ENCODE results near the gene PCDH15. TPM values are rescaled to one million over a fixed set of nuclear protein-coding genes. Genes with fewer than 3 reads are reported as not detected.

Gene PCDH15
- total and polyA plus RNA-seq, 2 of the 4 experiments (the other 2 are of a cell fraction) = not detected

DNA sequence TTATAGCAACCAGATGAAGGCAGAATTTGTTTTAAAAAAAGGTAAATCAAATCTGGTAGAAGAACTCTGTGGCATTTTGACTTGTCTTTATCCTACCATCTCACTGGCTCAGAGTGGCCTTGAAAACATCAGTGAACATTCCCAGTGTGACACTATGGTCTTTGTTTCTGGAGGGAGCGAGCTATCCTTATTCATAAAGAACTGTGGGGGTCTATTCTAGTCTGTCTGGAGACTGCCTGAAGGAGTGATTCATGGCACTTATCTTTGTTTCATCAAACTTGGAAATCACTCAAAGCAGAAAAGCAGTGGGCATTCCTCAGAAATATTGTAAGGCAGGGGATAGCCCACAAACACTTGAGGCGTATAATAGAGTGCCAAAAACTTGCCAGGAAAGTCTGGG is 719.1 kb downstream of the PCDH15 start:
- Histone ChIP-seq H2AFZ (replicated peaks; ENCODE audit: low read length, poor library complexity) (no peak overlapping the region), H3K4me1 (ENCODE audit: control insufficient read depth, insufficient read depth, low read length) (no peaks in the 10 kb centered on the region), H3K56ac (ENCODE audit: extremely low read depth, insufficient read depth, low read length) (no peak overlapping the region), H3K36me3 (ENCODE audit: control insufficient read depth, insufficient read depth, low read length) (no peaks in the 10 kb centered on the region), H3K4me3 (ENCODE audit: insufficient read depth, low read depth, low read length) (no peak overlapping the region), H3K14ac (replicated peaks; ENCODE audit: low read depth, low read length) (no peak overlapping the region), H2BK15ac (ENCODE audit: low read depth, low read length) (no peak overlapping the region), H4K5ac (ENCODE audit: low read depth, low read length) (no peak overlapping the region), H2BK120ac (ENCODE audit: low read depth, low read length) (no peak overlapping the region), H3K79me1 (ENCODE audit: low read depth in 1 of 2, low read length in 2 of 2) (no peaks in the 10 kb centered on the region), H3K9ac (ENCODE audit: low read depth, low read length) (no peak overlapping the region), H3K9me1 (ENCODE audit: insufficient read depth, low read length) (no peaks in the 10 kb centered on the region), H3K18ac (ENCODE audit: low read depth, low read length) (no peak overlapping the region), H4K20me1 (ENCODE audit: insufficient read depth, low read length) (no peaks in the 10 kb centered on the region), H3K27me3 (ENCODE audit: control insufficient read depth, insufficient read depth, low read length) (no peaks in the 10 kb centered on the region), H3K23ac (ENCODE audit: low read depth, low read length) (no peak overlapping the region), H2BK5ac (ENCODE audit: low read depth, low read length, poor library complexity, severe bottlenecking) (no peak overlapping the region), H3K4me2 (ENCODE audit: low read depth, low read length) (no peak overlapping the region), H2AK5ac (ENCODE audit: low read depth, low read length) (no peak overlapping the region), H2AK9ac (replicated peaks; ENCODE audit: low read depth, low read length, poor library complexity) (no peak overlapping the region), H3K27ac (ENCODE audit: insufficient read depth, low read length) (no peak overlapping the region), H2BK20ac (ENCODE audit: low read depth, low read length) (no peak overlapping the region), H4K91ac (ENCODE audit: insufficient read depth, low read depth, low read length) (no peak overlapping the region), H3K4ac (ENCODE audit: low read depth, low read length) (no peak overlapping the region), H3K9me3 (ENCODE audit: control insufficient read depth, insufficient read depth, low read length) (0 out of 2 replicates have a peak, but pooled peaks cover 2% of the 10 kb centered on the region), H4K8ac (ENCODE audit: low read depth in 2 of 2, low read length in 2 of 2) (no peak overlapping the region)
- no TSS peak for BruUV-seq (replicated peaks)
- no peak for TF ChIP-seq RAD21 (IDR thresholded peaks at IDR 0.05; ENCODE audit: low read length)
- TF ChIP-seq POLR2A (IDR thresholded peaks at IDR 0.05; ENCODE audit: low read depth, low read length) = no peak
- no peak for TF ChIP-seq CEBPB (IDR thresholded peaks at IDR 0.05; ENCODE audit: low read depth, low read length)
- no peak for TF ChIP-seq CHD1 (IDR thresholded peaks at IDR 0.05; ENCODE audit: low read depth, low read length)
- no peak for TF ChIP-seq FOS (IDR thresholded peaks at IDR 0.05; ENCODE audit: low read depth, low read length)
- no peak for TF ChIP-seq CTCF (conservative IDR thresholded peaks at IDR 0.05; ENCODE audit: low read depth, low read length)
- TF ChIP-seq, protein P1, sequence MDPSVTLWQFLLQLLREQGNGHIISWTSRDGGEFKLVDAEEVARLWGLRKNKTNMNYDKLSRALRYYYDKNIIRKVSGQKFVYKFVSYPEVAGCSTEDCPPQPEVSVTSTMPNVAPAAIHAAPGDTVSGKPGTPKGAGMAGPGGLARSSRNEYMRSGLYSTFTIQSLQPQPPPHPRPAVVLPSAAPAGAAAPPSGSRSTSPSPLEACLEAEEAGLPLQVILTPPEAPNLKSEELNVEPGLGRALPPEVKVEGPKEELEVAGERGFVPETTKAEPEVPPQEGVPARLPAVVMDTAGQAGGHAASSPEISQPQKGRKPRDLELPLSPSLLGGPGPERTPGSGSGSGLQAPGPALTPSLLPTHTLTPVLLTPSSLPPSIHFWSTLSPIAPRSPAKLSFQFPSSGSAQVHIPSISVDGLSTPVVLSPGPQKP (IDR thresholded peaks at IDR 0.05; ENCODE audit: borderline replicate concordance, low read depth, low read length) = no peak
- no peak for TF ChIP-seq RFX5 (IDR thresholded peaks at IDR 0.05; ENCODE audit: low read depth, low read length)
- TF ChIP-seq USF2 (IDR thresholded peaks at IDR 0.05; ENCODE audit: low read depth, low read length) = no peak
- TF ChIP-seq BHLHE40 (IDR thresholded peaks at IDR 0.05; ENCODE audit: low read depth, low read length) = no peak
- no peak for TF ChIP-seq RCOR1 (IDR thresholded peaks at IDR 0.05; ENCODE audit: insufficient replicate concordance, low read length)
- TF ChIP-seq SMC3 (IDR thresholded peaks at IDR 0.05; ENCODE audit: low read depth, low read length) = no peak
- TF ChIP-seq MAZ (IDR thresholded peaks at IDR 0.05; ENCODE audit: borderline replicate concordance, low read depth, low read length) = no peak
- POLR2A ChIA-PET (ENCODE audit: unreplicated experiment) = interaction anchor here (0.6 kb wide), 1 partner anchor 633 kb away, joined by 3 read pairs; no protein-coding TSS in a partner anchor
- no peak for DNase-seq
- CTCF ChIA-PET = no interaction called here
- dilution Hi-C loops (cut with HindIII; ENCODE audit: low sequenced_read_pairs, unreplicated experiment) (no loop called here), in situ Hi-C loops (cut with MboI; ENCODE audit: low sequenced_read_pairs) (no loop called here), intact Hi-C loops (cut with micrococcal nuclease) (no loop called here)
- no CpG with 5 or more reads among the region's 2 CpGs for WGBS, 2 experiments (ENCODE audit: extremely low coverage in 2 of 2, insufficient read length in 1 of 2)
- no peak for ATAC-seq (ENCODE audit: low read depth)

Measured in IMR-90 (cell line).